ENCODE results near the gene MINK1. TPM values are rescaled to one million over a fixed set of nuclear protein-coding genes. Genes with fewer than 3 reads are reported as not detected.

Gene MINK1
- total and polyA plus RNA-seq, 7 donors = 8.9 to 23.8 (median 19.2) TPM

GRCh38 chr17:4936436-4936835 is 103.3 kb downstream of the MINK1 start:
- intact Hi-C loops (cut with DNase I) = loop anchor here (5.0 kb wide), 2 partner anchors 46 to 141 kb away; partner anchors contain the start of gene ZFP3 (in 1 of the 2)
- Histone ChIP-seq H3K4me1 (peaks cover 43% of the 10 kb centered on the region), H3K36me3 (ENCODE audit: insufficient read depth in 1 of 2, low read depth in 1 of 2) (peaks cover 0 to 30% of the 10 kb centered on the region in 2 donors), H3K27ac (peak overlapping the region; percentile 95), H3K27me3 (ENCODE audit: insufficient read depth in 3 of 3, low read length in 2 of 3) (no peaks in the 10 kb centered on the region), H3K9me3 (no peaks in the 10 kb centered on the region), H3K4me3 (peak overlapping the region; percentile 7)
- 39 to 68% (median 47%) methylated on average over 3 of the region's 3 CpGs for WGBS, 3 donors
- ATAC-seq (peak in 1 of 4 donors; percentile 23), DNase-seq (peak in 1 of 2 donors; percentile 56)
- no peak for TF ChIP-seq CTCF (IDR thresholded peaks at IDR 0.05)

GRCh38 chr17:4937553-4937952 is 104.4 kb downstream of the MINK1 start:
- intact Hi-C loops (cut with DNase I) = loop anchor here (5.0 kb wide), 2 partner anchors 45 to 140 kb away; partner anchors contain the start of gene ZFP3 (in 1 of the 2)

GRCh38 chr17:4938069-4938491 is 104.9 kb downstream of the MINK1 start:
- no peaks in the 10 kb centered on the region for H3K9me3 ChIP-seq
- H3K4me3 ChIP-seq = peak overlapping the region; percentile 80
- intact Hi-C loops (cut with DNase I) = loop anchor here (5.0 kb wide), 2 partner anchors 44 to 139 kb away; partner anchors contain the start of gene ZFP3 (in 1 of the 2)
- H3K27me3 ChIP-seq (ENCODE audit: insufficient read depth in 3 of 3, low read length in 2 of 3) = no peaks in the 10 kb centered on the region
- DNase-seq = no peak
- ATAC-seq = no peak
- H3K36me3 ChIP-seq (ENCODE audit: insufficient read depth in 1 of 2, low read depth in 1 of 2) = peaks cover 0 to 42% of the 10 kb centered on the region in 2 donors
- H3K27ac ChIP-seq = peak overlapping the region; percentile 95
- H3K4me1 ChIP-seq = peaks cover 46% of the 10 kb centered on the region
- WGBS, 3 donors = 73 to 92% (median 79%) methylated on average over 11 of the region's 11 CpGs
- no peak for TF ChIP-seq CTCF (IDR thresholded peaks at IDR 0.05)

More at GRCh38 chr17:4937553-4937952, 104.4 kb downstream of the MINK1 start:
- no peak overlapping the region for H3K4me3 ChIP-seq
- 86 to 92% (median 88%) methylated on average over 16 of the region's 16 CpGs for WGBS, 3 donors
- DNase-seq (peak in 1 of 2 donors; percentile 50), ATAC-seq (no peak)
- no peak for TF ChIP-seq CTCF (IDR thresholded peaks at IDR 0.05)
- H3K36me3 ChIP-seq (ENCODE audit: insufficient read depth in 1 of 2, low read depth in 1 of 2) = peaks cover 0 to 37% of the 10 kb centered on the region in 2 donors
- no peaks in the 10 kb centered on the region for H3K27me3 ChIP-seq (ENCODE audit: insufficient read depth in 3 of 3, low read length in 2 of 3)
- peaks cover 46% of the 10 kb centered on the region for H3K4me1 ChIP-seq
- H3K27ac ChIP-seq = peak overlapping the region; percentile 95
- no peaks in the 10 kb centered on the region for H3K9me3 ChIP-seq

- WGBS, 3 donors = 25 to 41% (median 31%) methylated on average over 19 of the region's 19 CpGs
- intact Hi-C loops (cut with DNase I) = loop anchor here (5.0 kb wide), 2 partner anchors 43 to 138 kb away; partner anchors contain the start of gene ZFP3 (in 1 of the 2)
- no peaks in the 10 kb centered on the region for H3K27me3 ChIP-seq (ENCODE audit: insufficient read depth in 3 of 3, low read length in 2 of 3)
- TF ChIP-seq CTCF (IDR thresholded peaks at IDR 0.05) = no peak
- peak overlapping the region; percentile 95 for H3K27ac ChIP-seq
- H3K4me1 ChIP-seq = peaks cover 46% of the 10 kb centered on the region
- DNase-seq = peak in 1 of 2 donors; percentile 58
- H3K4me3 ChIP-seq = peak overlapping the region; percentile 80
- peaks cover 0 to 50% of the 10 kb centered on the region in 2 donors for H3K36me3 ChIP-seq (ENCODE audit: insufficient read depth in 1 of 2, low read depth in 1 of 2)
- peak in 1 of 4 donors; percentile 12 for ATAC-seq
- H3K9me3 ChIP-seq = no peaks in the 10 kb centered on the region
These were observed 105.8 kb downstream of the MINK1 start for GRCh38 chr17:4938688-4939545.

Data from psoas muscle (tissue), 8 donors.